Testis (tissue), 3 donors: ENCODE results near the gene ART5. TPM values are rescaled to one million over a fixed set of nuclear protein-coding genes. Genes with fewer than 3 reads are reported as not detected.
"Not testable (repeated sequence)": the region's sequence is repeated elsewhere in the genome, so short reads cannot be mapped to it uniquely, and the experiment has no call there.

Experiments
- DNase-seq: peaks from one replicate; pipeline ENCODE4 v3.0.0-alpha.2; 2019
- H3K27ac ChIP-seq, 2 donors: fragments of 200-600 bp; sonication (generic); one replicate each; pipeline ENCODE4 v1.5.1; 2019
- H3K27me3 ChIP-seq: fragments of 200-600 bp; sonication (generic); one replicate; pipeline ENCODE4 v1.5.1; 2019
- H3K36me3 ChIP-seq: fragments of 200-600 bp; sonication (generic); one replicate; pipeline ENCODE4 v1.5.1; 2017; ENCODE audit warnings: low read depth; ENCODE audit errors: missing control alignments
- H3K4me1 ChIP-seq: fragments of 200-600 bp; sonication (generic); one replicate; pipeline ENCODE4 v1.5.1; 2019
- H3K4me3 ChIP-seq, 2 donors: fragments of 200-600 bp; sonication (generic); one replicate each; pipeline ENCODE4 v1.5.1; 2017 to 2019
- H3K9me3 ChIP-seq: fragments of 200-600 bp; sonication (generic); one replicate; pipeline ENCODE4 v1.5.1; 2017
- WGBS, 2 donors: methylation state at CpG; one replicate each; pipeline ENCODE4 v1.1.5; 2018; 5-methylcytosine and 5-hydroxymethylcytosine counted together
- intact Hi-C: fragments of 100-400 bp; cut with DNase I; formaldehyde crosslinking; loops from one replicate; pipeline ENCODE4 v1.15.1; 2023; ENCODE audit warnings: low total_unique reads
- polyA plus RNA-seq: library from polyadenylated mRNA; stranded (reverse); fragments of 350-450 nt; fragmentation: Illumina TruSeq; extraction: RNeasy Lipid Tissue Mini Kit (QIAGEN cat#74804); gene quantifications from one replicate; pipeline ENCODE4 v1.2.3, GENCODE V29; 2014; ENCODE audit warnings: low read depth, low replicate concordance; ENCODE audit not compliant: insufficient read depth
- small RNA-seq, 2 donors: library from RNA; depleted of rRNA; stranded (forward); fragments of <200 nt; gene quantifications; one replicate each; pipeline ENCODE3, GENCODE V24; 2016
- total RNA-seq, 2 donors: library from RNA; depleted of rRNA; stranded (reverse); fragments of >200 nt; gene quantifications; one replicate each; pipeline ENCODE4 v1.2.3, GENCODE V29; 2016

ART5 gene
- total and polyA plus RNA-seq, 3 donors from 2014 or later: 9.9 to 50.8 (median 31.7) TPM

GRCh38 chr11:3588776-3589175 is 53.0 kb downstream of the ART5 start:
- H3K4me3 ChIP-seq, H3K4me1 ChIP-seq, H3K27ac ChIP-seq, H3K27me3 ChIP-seq, DNase-seq, intact Hi-C loops, H3K9me3 ChIP-seq, H3K36me3 ChIP-seq: not testable (repeated sequence)
- WGBS, 2 donors: 79 to 88% methylated on average over 4 to 11 of the region's 11 CpGs

Small RNA genes lying within 50 kb of the gene (small RNA-seq; reads per million reads assigned to genes)
- 0 reads per million in 2 donors for gene RF00019

Other genes starting within 250 kb of the ART5 start
- gene ART1, start 3.1 kb upstream of the ART5 start, total RNA-seq: under 1 TPM in 1 of 2 donors, not detected in 1; 0.79 TPM
- gene ART1, start 3.1 kb upstream of the ART5 start, polyA plus RNA-seq: 0.79 TPM
- 1 to 10 TPM; 2.5 to 4.5 TPM for gene CHRNA10, start 29.4 kb upstream of the ART5 start, total RNA-seq
- 1.8 TPM for gene CHRNA10, start 29.4 kb upstream of the ART5 start, polyA plus RNA-seq
- gene NUP98, start 155.6 kb upstream of the ART5 start, total RNA-seq: 100 to 1,000 TPM; 211 to 354 TPM
- 280 TPM for gene NUP98, start 155.6 kb upstream of the ART5 start, polyA plus RNA-seq
- 10 to 100 TPM; 40.5 to 56.8 TPM for gene PGAP2, start 166.6 kb upstream of the ART5 start, total RNA-seq
- 54.4 TPM for gene PGAP2, start 166.6 kb upstream of the ART5 start, polyA plus RNA-seq
- 10 to 100 TPM; 36.1 to 58.3 TPM for gene RHOG, start 199.0 kb upstream of the ART5 start, total RNA-seq
- gene RHOG, start 199.0 kb upstream of the ART5 start, polyA plus RNA-seq: 37.1 TPM
- 10 to 100 TPM; 78.2 to 87.1 TPM for gene STIM1, start 213.7 kb upstream of the ART5 start, total RNA-seq
- 95.5 TPM for gene STIM1, start 213.7 kb upstream of the ART5 start, polyA plus RNA-seq